GM21737 (cell line): ENCODE measurements around the gene CD40.

Experiments
- ATAC-seq: cut with Tn5 transposase; IDR thresholded peaks from one replicate; pipeline ENCODE4 v1.9.1; 2021; ENCODE audit warnings: mild to moderate bottlenecking, moderate library complexity; ENCODE audit not compliant: unreplicated experiment

The CD40 gene

GRCh38 chr20:46121184-46121930, 3.2 kb downstream of the CD40 start:
- ATAC-seq, result no peak

- no peak for ATAC-seq
Observed at GRCh38 chr20:46122071-46122470, 4.0 kb downstream of the CD40 start.

GRCh38 chr20:46122516-46123481, 4.7 kb downstream of the CD40 start:
- ATAC-seq, result no peak

GRCh38 chr20:46123482-46124245, 5.5 kb downstream of the CD40 start:
- ATAC-seq, result no peak

GRCh38 chr20:46126440-46127056, 8.4 kb downstream of the CD40 start:
- no peak for ATAC-seq

GRCh38 chr20:46127396-46128010, 9.4 kb downstream of the CD40 start:
- no peak for ATAC-seq

- no peak for ATAC-seq
Observed at GRCh38 chr20:46128310-46129151, 10.4 kb downstream of the CD40 start.

- no peak for ATAC-seq
Observed at GRCh38 chr20:46129955-46130481, 11.9 kb downstream of the CD40 start.

GRCh38 chr20:46130534-46130933, 12.4 kb downstream of the CD40 start:
- no peak for ATAC-seq

- no peak for ATAC-seq
Observed at GRCh38 chr20:46131396-46131795, 13.3 kb downstream of the CD40 start.

GRCh38 chr20:46132705-46133120, 14.6 kb downstream of the CD40 start:
- peak; percentile 45 for ATAC-seq

GRCh38 chr20:46133886-46134654, 16.0 kb downstream of the CD40 start:
- no peak for ATAC-seq

GRCh38 chr20:46134716-46135115, 16.6 kb downstream of the CD40 start:
- ATAC-seq, result no peak

- no peak for ATAC-seq
Observed at GRCh38 chr20:46135856-46136633, 17.9 kb downstream of the CD40 start.

- ATAC-seq, result no peak
Observed at GRCh38 chr20:46137816-46138215, 19.7 kb downstream of the CD40 start.

GRCh38 chr20:46139266-46139889, 21.3 kb downstream of the CD40 start:
- no peak for ATAC-seq

- ATAC-seq, result no peak
Observed at GRCh38 chr20:46139908-46140482, 21.9 kb downstream of the CD40 start.
